T follicular helper cell (primary cell): Measurements from ENCODE around the gene KBTBD4.

Source experiments
- DNase-seq: peaks from one replicate; pipeline ENCODE4 v3.0.0-alpha.2; 2020; ENCODE audit warnings: low read depth
- total RNA-seq, 2 experiments: gene quantifications; one replicate each; lab custom pipeline; 2026; lab: John Stamatoyannopoulos, UW

The KBTBD4 gene
- total RNA-seq, result 38.4 to 52.6 reads per million in 2 experiments

DNA sequence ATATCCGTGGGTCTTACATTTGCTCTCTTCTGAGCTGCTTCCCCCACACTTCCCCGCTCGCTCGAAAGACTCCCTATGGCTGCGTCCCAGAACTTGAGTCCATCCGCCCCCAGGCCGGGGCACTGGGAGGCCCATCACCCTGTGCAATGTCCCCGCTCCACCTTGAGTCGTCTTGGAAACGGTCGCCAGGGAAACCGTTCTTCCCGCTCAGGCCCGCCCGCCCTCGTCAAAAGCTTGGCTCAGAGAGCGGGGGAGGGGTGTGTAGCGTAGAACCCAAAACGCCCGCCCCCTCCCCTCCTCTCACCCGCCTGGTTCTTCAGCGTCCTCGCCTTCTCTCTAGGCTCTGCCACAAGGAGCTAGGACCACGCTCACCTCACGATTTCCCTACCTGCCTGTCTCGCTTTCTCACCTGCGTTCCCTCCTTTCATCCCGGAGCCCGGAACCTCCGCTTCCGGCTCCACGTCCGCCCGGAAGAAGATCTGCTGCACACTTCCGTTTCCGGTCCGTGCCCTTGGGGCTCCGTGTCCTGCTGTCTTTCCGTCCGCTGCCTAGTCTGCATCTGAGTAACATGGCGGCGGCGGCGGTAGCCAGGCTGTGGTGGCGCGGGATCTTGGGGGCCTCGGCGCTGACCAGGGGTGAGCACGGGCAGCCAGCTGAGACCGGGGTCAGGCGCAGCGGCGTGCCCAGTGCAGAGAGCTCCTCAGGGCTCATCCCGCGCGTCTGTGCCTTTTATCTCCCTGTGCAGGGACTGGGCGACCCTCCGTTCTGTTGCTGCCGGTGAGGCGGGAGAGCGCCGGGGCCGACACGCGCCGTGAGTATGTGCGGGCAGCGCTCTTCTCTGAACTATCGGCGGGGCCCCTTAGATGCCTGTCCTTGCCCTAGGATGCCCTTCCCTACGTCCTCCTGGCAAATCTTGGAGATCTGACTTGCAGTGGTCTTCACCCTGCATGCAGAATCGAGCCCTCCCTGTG is at the start of gene KBTBD4, which contains the start of gene NDUFS3:
KBTBD4 (minus strand) TSS at position 447 of the 971 bp plus-strand sequence; CDS start at position 428, 19 bp downstream.
NDUFS3 (plus strand) TSS at position 551 of the 971 bp plus-strand sequence; CDS start at position 569, 18 bp downstream.
- peak; percentile 84 for DNase-seq

DNA sequence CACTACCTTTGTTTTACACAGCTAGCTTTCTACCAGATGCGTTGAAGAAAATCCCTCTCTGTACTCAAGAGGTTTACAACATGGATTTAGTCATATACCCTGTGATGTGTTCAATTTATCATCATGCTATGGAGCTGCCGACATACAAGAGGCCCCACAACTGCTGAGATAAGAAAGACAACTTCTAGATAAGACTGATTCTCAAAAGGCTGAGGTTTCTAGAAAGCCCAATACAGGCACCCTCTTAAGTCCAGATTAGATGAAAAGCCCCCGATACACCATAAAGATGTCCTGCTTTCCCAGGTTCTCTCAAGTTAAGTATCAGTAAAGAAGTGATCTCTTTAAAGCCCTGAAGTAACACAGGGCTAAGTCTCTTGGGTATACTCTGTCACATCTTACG is 49.3 kb upstream of the KBTBD4 start:
- DNase-seq, result no peak

DNA sequence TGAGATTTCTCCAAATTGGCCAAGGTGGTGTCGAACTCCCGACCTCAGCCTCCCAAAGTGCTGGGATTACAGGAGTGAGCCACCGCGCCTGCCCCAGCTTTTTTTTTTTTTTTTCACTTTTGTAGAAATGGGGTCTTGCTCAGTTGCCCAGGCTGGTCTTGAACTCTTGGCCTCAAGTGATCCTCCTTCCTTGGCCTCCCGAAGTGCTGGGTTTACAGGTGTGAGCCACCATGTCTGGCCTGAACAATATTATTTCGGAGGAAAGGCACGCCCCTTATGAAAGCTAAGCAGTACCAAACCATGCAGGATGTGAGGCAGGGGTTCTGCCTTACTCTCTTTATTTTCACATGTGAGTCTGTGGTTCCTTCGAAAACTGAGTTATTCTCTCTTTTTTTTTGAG is 47.5 kb upstream of the KBTBD4 start:
- DNase-seq, result no peak

DNA sequence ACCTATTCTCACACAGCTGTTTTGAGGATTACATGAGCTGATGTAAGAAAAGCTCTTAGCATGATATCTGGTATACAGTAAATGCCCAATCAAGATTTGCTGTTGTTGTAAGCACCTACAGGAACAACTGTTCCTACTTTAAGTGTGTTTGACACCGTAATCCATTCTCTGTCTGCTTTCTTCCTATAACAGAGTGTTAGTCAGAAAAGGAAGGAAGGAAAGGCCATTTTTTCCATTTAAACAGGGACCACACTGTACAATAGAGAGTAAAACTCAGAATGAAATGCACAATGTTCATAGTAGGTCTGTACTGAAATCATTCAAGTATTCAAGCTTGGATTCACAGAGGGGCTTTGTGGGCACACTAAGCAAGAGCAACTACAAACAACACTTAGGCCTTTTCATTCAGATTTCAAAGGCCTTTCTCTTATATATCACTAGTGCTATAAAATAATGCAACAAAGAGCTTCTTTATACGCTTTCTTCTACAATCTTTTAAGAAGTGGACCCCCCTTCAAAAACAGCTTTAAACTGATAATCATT is 42.1 kb upstream of the KBTBD4 start:
- no peak for DNase-seq

DNA sequence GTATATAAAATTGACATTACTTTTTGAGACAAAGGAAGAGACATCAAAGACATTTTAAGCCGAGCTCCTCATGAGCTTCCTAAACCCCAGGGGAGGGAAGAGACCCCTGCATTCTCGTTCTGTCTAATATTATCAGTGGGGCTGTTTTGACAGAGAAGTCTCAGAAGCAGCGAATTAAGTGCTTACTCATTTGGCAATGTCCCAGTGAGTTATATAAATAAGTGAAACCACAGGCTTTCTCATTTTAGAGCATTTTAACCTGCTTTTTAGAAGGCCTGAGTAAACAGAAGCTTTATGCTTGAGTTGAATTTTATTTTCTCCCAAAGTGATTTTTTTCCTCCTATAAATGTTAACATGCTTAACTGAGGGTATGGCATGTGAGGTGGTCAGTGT is 38.6 kb upstream of the KBTBD4 start:
- no peak for DNase-seq

DNA sequence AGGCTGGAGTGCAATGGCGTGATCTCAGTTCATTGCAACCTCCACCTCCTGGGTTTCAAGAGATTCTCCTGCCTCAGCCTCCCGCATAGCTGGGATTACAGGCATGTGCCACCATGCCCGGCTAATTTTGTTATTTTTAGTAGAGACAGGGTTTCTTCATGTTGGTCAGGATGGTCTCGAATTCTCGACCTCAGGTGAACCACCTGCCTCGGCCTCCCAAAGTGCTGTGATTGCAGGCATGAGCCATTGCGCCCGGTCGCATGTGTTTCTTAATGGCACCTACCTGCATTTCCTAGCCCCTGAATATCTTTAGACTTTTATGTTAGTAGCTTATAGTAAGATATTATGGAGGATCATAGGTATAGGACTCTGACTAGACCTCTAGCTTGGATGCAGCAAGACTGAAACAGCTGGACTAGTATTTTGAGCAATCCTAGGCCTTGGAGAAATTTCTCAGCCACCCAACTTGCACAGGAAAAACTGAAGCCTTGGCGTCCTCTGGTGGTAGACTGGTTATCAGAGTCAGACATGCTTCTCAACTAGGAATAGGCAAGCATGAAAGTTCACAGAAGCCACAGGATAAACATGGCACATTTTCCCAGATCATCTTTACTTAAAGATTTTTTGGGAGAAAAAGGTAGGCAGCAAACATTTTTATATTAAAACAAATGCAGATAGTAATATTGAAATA is 38.1 kb upstream of the KBTBD4 start:
- DNase-seq, result no peak

DNA sequence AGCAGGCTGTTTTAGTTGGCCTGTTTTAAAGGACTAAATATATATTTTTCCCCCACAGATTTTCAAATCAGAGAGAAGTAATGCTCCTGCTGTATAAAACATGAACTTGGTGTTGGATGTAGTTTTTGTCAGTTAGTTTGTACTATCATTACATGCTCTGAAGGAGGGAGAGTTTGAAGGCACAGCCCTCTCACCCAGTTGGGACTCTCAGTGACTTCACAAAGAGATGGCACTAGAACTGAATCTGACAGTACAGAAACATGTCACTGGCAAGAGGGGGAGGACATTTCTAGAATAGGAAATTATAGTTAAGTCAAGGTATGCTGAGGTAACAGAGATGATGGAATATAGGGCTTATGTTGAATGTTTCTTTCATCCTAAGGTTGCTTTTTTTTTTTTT is 36.5 kb upstream of the KBTBD4 start:
- DNase-seq, result no peak

DNA sequence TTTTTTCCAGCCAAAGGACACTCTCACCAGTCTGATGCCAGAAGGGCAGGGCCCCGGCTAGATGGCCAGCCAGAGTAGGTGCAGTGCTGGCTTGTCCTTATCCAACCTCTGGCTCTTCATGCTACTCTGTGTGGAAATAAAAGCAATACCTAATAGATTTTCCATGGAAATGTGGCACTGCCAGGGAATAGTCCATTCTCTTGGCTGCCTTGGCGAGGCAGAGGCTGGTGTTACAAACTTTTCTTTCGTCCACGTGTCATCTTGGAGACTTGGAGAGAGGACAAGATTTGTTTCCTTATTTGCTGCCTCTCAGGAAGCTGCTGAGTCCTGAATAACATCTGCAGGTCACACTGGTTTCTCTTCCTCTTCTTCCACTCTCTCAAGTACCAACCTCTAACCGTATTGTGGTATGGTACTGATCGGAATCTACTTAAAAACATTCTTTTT is 32.6 kb upstream of the KBTBD4 start:
- no peak for DNase-seq

DNA sequence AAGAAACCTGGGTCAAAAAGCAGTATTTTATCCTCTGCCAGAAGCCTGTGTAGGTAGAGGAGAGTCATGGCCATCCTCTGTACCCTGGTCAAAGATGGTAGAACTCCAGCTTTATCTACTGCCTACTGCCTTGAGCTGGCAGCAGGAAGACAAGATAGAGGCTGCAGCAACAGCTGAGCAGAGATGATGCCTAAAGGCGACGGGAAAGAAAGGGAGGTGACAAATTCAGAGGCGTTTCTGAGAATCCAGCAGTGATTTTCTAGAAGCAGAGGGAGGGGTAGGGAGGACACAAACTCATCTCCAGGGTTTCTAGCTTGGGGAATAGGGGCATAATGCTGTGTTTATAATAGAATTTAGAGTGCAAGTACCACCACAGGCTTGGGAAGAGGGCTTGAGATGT is 30.9 kb upstream of the KBTBD4 start:
- no peak for DNase-seq

DNA sequence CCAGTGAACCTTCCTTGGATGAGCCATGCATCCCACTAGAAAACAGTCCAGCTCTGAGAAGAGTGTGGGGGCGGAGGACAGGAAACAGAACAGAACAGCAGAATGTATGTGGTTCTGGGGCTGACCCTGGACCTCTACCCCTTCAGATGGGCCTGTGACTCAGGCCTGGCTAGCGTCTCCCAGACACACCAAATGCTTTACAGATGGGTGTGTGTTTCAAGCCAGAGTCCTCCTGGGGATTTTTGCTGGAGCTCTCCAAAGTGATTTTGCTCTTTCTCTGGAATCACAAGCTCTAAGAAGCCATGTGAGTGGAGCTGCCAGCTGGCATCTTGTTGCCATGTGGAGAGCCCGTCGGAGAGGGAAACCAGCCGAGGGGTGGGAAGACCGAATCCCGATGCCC is 28.6 kb upstream of the KBTBD4 start:
- no peak for DNase-seq

DNA sequence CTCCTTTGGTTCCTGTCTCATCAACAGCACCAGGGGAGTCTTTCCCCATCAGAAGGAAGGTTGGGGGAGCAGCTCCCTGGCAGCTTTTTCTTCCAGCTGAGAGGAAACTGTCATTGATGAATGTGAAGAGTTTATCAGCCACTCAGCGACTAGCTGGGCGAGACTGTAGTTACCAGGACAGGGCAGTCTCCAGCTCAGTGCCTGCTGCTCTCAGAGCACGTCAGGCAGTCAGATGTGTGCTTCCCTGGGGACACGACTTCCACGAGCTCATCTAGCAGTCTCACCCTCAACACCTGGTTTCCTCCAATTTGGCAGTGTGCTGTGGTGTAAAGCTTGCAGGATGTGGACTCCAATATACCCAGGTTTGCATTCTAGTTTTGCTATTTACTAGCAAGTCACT is 28.0 kb upstream of the KBTBD4 start:
- DNase-seq, result no peak

DNA sequence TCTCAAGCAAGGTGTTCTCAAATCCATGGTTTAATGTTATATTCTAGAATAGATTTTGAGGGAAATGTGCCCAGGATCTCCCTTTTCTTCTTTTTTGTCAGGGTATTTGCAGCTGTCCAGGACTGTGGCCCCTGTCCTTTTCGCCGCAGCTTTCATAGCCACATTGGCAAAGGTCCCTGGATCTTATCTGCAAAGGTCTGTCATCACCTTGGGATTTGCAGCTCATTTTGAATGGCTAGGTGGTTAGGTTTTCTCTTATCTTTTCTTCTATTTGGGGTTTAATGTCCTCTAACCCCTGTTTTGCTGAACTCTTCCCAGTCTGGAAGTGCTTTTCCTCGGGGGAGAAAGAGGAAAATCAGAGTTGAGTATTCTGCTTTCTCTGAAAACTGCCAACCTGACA is 27.2 kb upstream of the KBTBD4 start:
- no peak for DNase-seq

DNA sequence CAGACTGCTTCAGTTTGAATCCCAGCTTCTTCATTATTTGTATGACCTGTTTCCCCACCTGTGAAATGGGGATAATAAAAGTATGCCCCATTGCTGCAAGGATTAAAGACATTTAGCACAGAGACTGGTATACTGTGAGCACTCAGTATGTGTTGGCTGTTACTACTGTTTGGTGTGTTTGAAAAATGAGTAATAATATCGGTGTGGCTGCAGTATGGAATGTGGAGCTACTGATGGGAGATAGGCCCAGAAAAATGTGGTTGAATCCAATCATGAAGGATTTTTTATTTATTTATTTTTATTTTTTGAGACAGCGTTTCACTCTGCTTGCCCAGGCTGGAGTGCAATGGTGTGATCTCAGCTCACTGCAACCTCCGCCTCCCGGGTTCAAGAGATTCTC is 24.5 kb upstream of the KBTBD4 start:
- DNase-seq, result no peak

DNA sequence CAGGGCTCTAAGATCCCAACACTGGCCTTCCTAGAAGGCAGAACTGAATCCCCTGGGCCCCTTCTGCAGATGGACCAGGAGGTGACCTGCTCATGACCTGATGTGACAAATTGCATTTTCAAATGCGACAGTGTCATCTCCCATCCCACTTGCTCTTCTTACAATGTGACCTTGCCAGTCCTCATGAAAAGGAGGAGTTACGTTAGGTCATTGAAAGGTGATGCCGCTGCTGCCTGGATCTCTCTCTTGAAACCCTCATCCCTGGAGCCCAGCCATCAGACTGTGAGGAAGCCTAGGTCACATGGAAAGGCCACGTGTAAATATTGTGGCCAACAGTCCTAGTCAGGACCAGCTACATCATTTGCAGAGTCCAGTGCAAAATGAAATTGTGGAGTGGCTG is 21.1 kb upstream of the KBTBD4 start:
- DNase-seq, result no peak

DNA sequence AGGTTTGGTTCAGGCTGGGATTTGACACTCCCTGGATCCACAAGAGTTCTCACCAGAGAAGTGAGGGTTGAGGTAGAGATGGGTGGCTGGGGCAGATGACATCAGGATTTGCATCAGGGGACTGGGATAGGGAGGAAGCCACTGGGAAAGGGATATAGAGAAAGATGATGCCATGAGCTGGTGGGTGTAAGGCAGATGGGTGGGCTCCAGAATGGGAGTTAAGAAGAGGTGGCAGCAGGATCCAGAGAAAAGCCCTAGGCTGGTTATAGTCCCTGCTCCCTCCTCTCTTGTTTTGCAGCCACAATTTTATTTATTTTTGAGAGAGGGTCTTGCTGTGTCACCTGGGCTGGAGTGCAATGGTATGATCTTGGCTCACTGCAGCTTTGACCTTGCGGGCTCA is 17.2 kb upstream of the KBTBD4 start:
- DNase-seq, result no peak

DNA sequence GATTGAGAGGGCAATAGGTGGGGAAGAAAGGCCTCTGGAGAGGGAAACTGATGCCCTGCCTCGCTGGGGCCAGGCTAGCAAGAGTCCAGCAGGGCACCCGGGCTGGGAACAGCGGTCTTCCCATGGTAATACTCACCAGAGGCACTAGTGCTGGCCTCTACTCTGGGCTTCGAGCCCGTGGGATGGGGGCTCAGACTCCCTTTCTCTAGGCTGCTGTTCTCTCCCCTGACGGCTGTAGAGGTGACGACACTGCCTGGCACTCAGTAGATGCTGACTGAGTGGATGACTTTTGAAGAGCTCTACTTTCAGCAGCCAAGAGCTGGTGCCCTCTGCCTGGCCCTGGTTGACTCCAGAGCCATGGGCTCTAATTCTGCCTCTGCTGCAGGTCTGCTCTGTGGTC is 16.3 kb upstream of the KBTBD4 start:
- no peak for DNase-seq

DNA sequence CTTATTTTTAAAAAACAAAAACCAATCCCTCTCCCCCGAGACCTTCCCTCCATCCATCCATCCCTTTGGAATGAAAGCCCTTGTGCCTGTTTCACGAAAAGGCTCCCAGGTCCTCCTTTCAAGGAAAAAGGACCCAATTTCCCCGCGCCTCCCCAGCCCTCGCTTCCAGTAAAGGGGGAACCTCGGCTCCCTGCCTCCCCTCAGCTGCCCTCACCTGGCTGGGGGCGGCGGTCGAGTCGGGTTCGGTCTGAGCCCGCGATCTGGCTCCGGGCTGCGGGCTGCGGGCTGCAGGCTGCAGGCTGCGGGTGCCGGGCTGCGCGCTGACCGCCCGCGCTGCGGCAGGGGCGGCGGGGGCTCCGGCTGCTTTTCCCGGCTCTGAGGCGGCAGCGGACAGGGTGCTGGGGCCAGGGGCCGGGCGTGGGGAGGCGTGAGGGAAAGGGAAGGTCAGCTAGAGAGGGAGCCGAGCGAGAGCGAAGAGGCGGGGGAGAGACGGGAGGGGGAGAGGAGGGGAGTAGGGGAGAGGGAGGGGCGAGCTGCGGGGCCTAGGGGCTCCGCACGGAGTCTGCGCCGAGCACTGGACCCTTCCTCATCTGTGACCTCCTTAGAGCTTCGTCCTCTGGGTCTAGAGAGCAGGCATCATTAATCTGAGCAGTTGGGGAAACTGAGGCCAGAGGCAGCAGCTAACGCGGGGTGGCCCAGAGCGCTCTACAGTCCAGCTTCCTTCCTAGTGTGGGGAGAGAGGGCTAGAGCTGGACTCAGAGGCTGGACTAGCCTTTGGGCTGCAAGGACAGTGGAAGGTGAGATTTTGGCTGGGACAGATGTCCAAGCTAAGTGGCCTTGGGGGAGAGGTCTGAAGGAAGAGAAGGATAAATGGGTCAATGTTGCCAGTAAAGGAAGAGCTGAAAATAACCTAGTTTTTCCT is 15.4 kb upstream of the KBTBD4 start, which contains the start of gene C1QTNF4:
C1QTNF4 (minus strand) TSS at position 478 of the 922 bp plus-strand sequence. CDS start 3,601 bp downstream, outside the sequence.
- DNase-seq, result no peak

DNA sequence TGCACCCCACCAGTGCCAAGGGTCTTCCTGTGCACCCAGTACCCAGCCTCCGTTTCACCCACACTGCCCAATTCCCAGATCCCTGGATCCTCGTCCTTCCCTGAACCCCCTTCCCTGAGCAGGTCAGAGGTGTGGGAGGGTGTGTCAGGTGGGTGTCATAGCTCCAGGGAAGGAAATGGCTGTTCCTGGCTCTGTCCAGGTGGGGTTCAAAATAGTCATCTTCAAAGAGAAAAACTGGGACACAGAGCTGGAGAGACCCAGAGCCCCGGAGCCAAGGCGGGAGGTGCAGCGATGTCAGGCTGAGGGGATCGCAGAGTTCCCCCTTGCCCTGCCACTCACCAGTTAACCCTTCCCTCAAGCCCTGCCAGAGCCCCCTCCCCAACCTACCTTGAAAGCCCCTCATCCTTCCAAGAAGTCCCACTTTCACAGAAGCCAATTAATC is 14.7 kb upstream of the KBTBD4 start:
- DNase-seq, result no peak

DNA sequence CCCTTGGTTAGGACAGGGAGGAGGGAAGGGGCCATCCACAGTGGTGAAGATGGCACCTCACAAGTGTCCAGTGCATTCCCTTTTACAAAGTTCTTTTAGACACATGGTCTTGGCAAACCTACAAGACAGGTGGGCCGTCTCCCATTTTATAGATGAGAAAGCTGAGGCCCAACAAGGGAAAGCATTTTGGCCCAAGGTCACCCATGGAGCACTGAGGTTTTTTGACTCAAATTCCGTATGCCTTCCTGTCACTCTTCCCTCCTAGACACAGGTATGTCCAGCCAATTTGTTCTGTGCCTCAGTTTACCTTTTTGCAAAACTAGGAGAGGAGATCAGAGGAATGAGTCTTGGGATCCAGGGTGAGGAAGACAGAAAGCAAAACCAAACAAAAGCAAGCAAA is 14.2 kb upstream of the KBTBD4 start:
- DNase-seq, result no peak

DNA sequence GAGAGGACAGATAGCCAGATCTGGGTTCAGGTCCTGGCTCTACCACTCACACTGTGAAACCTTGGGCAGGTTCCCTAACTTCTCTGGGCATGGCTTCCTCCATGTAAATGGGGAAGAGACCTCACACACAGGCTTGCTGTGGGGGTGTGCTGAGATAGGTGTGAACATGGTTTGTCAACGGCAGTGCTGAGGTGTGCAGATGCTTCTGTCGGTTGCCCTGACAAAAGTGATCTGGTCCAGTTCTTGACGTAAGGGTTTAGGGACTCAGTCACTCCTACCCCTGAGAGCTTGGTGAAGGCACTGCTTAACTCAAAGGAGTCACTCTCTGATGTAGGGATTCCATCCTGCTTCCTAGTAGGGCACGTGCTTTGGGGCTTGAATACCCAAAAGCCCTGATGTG is 13.5 kb upstream of the KBTBD4 start:
- no peak for DNase-seq

DNA sequence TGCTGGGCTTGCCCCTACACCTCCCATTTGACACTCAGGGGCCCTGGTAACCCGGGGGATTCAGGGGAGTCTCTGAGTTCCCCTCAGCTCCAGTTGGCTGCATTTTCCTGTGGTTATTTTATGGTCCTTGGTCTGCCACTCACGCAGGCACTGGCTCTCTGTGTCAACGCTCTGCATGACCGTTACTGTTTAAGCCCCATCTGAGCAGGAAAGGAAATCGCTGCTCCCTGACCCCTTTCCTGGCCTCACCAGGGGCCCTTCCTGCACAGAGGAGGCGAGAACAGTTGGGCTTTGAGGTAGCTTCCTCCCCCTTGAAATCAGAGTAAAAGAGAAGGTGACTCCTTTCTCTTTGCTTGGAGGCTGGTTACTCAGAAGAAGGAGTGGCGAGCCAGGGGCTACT is 13.0 kb upstream of the KBTBD4 start:
- DNase-seq, result no peak
